ENCODE data around the gene SUN1.

Gene SUN1

GRCh38 chr7:841943-842342, 9.7 kb downstream of the SUN1 start:
- DNase-seq (ENCODE audit: low read depth) = no peak
- no peak overlapping the region for H3K4me3 ChIP-seq (ENCODE audit: low read depth, low read length)
- no peak for TF ChIP-seq CTCF (IDR thresholded peaks at IDR 0.05; ENCODE audit: low read depth, low read length, missing control alignments)
- in situ Hi-C loops (cut with HindIII; ENCODE audit: low sequenced_read_pairs) = loop anchor here (5.0 kb wide), 1 partner anchor 55 kb away; no protein-coding TSS in a partner anchor

GRCh38 chr7:842431-843031, 10.3 kb downstream of the SUN1 start:
- in situ Hi-C loops (cut with HindIII; ENCODE audit: low sequenced_read_pairs) = loop anchor here (5.0 kb wide), 1 partner anchor 55 kb away; no protein-coding TSS in a partner anchor
- DNase-seq (ENCODE audit: low read depth) = no peak
- H3K4me3 ChIP-seq (ENCODE audit: low read depth, low read length) = no peak overlapping the region
- TF ChIP-seq CTCF (IDR thresholded peaks at IDR 0.05; ENCODE audit: low read depth, low read length, missing control alignments) = no peak

- in situ Hi-C loops (cut with HindIII; ENCODE audit: low sequenced_read_pairs) = loop anchor here (5.0 kb wide), 1 partner anchor 56 kb away; no protein-coding TSS in a partner anchor
- DNase-seq (ENCODE audit: low read depth) = no peak
Observed at GRCh38 chr7:843230-843629, 11.0 kb downstream of the SUN1 start.

GRCh38 chr7:844043-844442, 11.8 kb downstream of the SUN1 start:
- TF ChIP-seq CTCF (IDR thresholded peaks at IDR 0.05; ENCODE audit: low read depth, low read length, missing control alignments) = no peak
- no peak for DNase-seq (ENCODE audit: low read depth)
- in situ Hi-C loops (cut with HindIII; ENCODE audit: low sequenced_read_pairs) = loop anchor here (5.0 kb wide), 1 partner anchor 57 kb away; no protein-coding TSS in a partner anchor
- H3K4me3 ChIP-seq (ENCODE audit: low read depth, low read length) = no peak overlapping the region

More at GRCh38 chr7:843230-843629, 11.0 kb downstream of the SUN1 start:
- no peak for TF ChIP-seq CTCF (IDR thresholded peaks at IDR 0.05; ENCODE audit: low read depth, low read length, missing control alignments)
- no peak overlapping the region for H3K4me3 ChIP-seq (ENCODE audit: low read depth, low read length)

GRCh38 chr7:844514-844913, 12.2 kb downstream of the SUN1 start:
- in situ Hi-C loops (cut with HindIII; ENCODE audit: low sequenced_read_pairs) = loop anchor here (5.0 kb wide), 1 partner anchor 57 kb away; no protein-coding TSS in a partner anchor
- no peak overlapping the region for H3K4me3 ChIP-seq (ENCODE audit: low read depth, low read length)
- TF ChIP-seq CTCF (IDR thresholded peaks at IDR 0.05; ENCODE audit: low read depth, low read length, missing control alignments) = no peak
- no peak for DNase-seq (ENCODE audit: low read depth)

GRCh38 chr7:845091-845490, 12.8 kb downstream of the SUN1 start:
- no peak for TF ChIP-seq CTCF (IDR thresholded peaks at IDR 0.05; ENCODE audit: low read depth, low read length, missing control alignments)
- no peak overlapping the region for H3K4me3 ChIP-seq (ENCODE audit: low read depth, low read length)
- in situ Hi-C loops (cut with HindIII; ENCODE audit: low sequenced_read_pairs) = no loop called here
- DNase-seq (ENCODE audit: low read depth) = no peak

Measured in astrocyte of the cerebellum (primary cell).